Loucy (cell line): ENCODE measurements around the gene CBX4.

Experiments
- EZH2phosphoT487 ChIP-seq: fragments of 200-600 bp; IDR thresholded peaks from 2 replicates; pipeline ENCODE4 v1.6.1; 2018; ENCODE audit warnings: antibody characterized with exemption, mild to moderate bottlenecking, moderate library complexity, borderline replicate concordance
- TF ChIP-seq, protein P1 (sequence below): fragments of 200-600 bp; sonication (generic); conservative IDR thresholded peaks from 2 replicates; pipeline ENCODE4 v1.5.1; 2014; ENCODE audit warnings: mild to moderate bottlenecking, antibody characterized with exemption, low read length

DNA sequence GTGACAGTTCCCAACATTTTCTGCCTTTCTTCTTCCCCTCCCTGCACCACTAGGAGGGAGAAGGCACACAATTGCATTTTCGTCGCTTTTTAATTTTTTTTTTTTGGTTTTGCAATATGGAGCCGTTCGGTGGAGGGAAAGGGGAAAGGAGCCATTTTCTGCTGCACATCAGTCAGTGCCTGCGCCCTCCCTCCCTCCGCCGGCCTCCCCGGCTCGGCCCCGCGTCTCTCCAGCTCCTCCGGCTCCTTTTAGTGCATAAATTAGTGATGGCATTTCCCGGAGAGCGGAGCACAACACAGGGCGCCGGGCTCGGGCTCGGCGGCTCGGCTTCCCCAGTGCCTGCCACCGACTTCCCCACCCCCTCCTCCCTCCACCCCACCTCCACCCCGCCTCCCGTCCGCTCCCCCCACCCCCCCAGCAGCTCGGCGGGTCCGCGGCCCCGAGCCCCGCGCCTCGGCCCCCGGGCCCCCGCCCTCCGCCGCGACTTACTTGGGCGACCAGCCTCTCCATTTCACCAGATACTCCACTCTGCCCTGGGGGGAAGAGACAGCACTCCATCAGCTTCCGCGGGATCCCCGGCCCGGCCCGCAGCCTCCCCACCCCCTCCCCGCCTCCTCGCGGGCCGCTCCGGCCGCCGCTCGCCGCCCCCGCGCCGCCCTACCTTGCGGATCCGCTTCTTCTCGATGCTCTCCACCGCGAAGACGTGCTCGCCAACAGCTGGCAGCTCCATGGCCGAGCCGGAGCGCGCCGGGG lies 542 bp downstream of the CBX4 start:
- TF ChIP-seq, protein P1, sequence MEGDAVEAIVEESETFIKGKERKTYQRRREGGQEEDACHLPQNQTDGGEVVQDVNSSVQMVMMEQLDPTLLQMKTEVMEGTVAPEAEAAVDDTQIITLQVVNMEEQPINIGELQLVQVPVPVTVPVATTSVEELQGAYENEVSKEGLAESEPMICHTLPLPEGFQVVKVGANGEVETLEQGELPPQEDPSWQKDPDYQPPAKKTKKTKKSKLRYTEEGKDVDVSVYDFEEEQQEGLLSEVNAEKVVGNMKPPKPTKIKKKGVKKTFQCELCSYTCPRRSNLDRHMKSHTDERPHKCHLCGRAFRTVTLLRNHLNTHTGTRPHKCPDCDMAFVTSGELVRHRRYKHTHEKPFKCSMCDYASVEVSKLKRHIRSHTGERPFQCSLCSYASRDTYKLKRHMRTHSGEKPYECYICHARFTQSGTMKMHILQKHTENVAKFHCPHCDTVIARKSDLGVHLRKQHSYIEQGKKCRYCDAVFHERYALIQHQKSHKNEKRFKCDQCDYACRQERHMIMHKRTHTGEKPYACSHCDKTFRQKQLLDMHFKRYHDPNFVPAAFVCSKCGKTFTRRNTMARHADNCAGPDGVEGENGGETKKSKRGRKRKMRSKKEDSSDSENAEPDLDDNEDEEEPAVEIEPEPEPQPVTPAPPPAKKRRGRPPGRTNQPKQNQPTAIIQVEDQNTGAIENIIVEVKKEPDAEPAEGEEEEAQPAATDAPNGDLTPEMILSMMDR: no peak
- TF ChIP-seq EZH2phosphoT487: no peak
